ENCODE measurements around the gene CACNA1F. TPM values are rescaled to one million over a fixed set of nuclear protein-coding genes. Genes with fewer than 3 reads are reported as not detected.

CACNA1F gene
- polyA plus RNA-seq, 3 donors, result 0.73 TPM; not detected in 2

GRCh38 chrX:49264460-49264859 lies 31.3 kb upstream of the CACNA1F start, which contains the start of gene FOXP3:
Gene FOXP3, minus strand, starts transcription at chrX:49264710. Its CDS starts 6,205 bp downstream, at chrX:49258505.
- Histone ChIP-seq H3K27ac (ENCODE audit: low read depth in 1 of 2, low read length in 2 of 2) (no peak within 1 kb of the TSS), H3K36me3 (replicated peaks in 1 of 2; ENCODE audit: control insufficient read depth in 1 of 2, insufficient read depth in 2 of 2, low read length in 2 of 2) (no peaks in the 10 kb centered on the region), H3K9me3 (replicated peaks in 1 of 2; ENCODE audit: control insufficient read depth in 1 of 2, insufficient read depth in 1 of 2, low read length in 2 of 2) (no peaks in the 10 kb centered on the region), H3K79me2 (ENCODE audit: insufficient read depth, low read length) (no peaks in the 10 kb centered on the region), H3K4me3 (replicated peaks in 1 of 3; ENCODE audit: low read depth in 2 of 3, low read length in 3 of 3) (no peak within 1 kb of the TSS), H3K4me1 (ENCODE audit: control insufficient read depth in 1 of 2, insufficient read depth in 2 of 2, low read length in 2 of 2) (peaks cover 6 to 8% of the 10 kb centered on the region in 2 donors), H3K4me2 (replicated peaks; ENCODE audit: extremely low read depth, low read length, poor library complexity, severe bottlenecking) (no peak within 1 kb of the TSS), H3K9ac (ENCODE audit: insufficient read depth, low read length, poor library complexity, severe bottlenecking) (no peak within 1 kb of the TSS), H3K27me3 (ENCODE audit: control insufficient read depth in 2 of 2, insufficient read depth in 2 of 2, low read length in 2 of 2) (no peaks in the 10 kb centered on the region), H4K20me1 (ENCODE audit: insufficient read depth, low read length) (no peaks in the 10 kb centered on the region), H2AFZ (ENCODE audit: insufficient read depth, low read depth, low read length, poor library complexity, severe bottlenecking) (no peak within 1 kb of the TSS)
- Mint-ChIP-seq H3K27ac (peak within 1 kb of the TSS in 2 of 7 donors; percentile 2 to 20), H3K27me3 (ENCODE audit: low read depth in 3 of 3) (peaks cover 3 to 17% (median 5%) of the 10 kb centered on the region in 3 donors), H3K36me3 (no peaks in the 10 kb centered on the region), H3K4me1 (peaks cover 7% of the 10 kb centered on the region), H3K9me3 (peaks cover 0 to 10% (median 2%) of the 10 kb centered on the region in 7 donors), H3K4me3 (peak within 1 kb of the TSS in 1 of 2 donors; percentile 13)
- no CpG with 5 or more reads among the region's 11 CpGs for WGBS (ENCODE audit: insufficient coverage)
- TF ChIP-seq CTCF (IDR thresholded peaks at IDR 0.05), result no peak
- DNase-seq, result no peak
- intact Hi-C loops (cut with micrococcal nuclease), result no loop called here

GRCh38 chrX:49263631-49264030 lies 30.5 kb upstream of the CACNA1F start:
- 100% methylated on average over 4 of the region's 10 CpGs for WGBS (ENCODE audit: insufficient coverage)
- peaks cover 7% of the 10 kb centered on the region for H3K4me1 Mint-ChIP-seq
- no peak overlapping the region for H3K27ac Mint-ChIP-seq
- H3K4me3 Mint-ChIP-seq, result no peak overlapping the region
- Histone ChIP-seq H3K27ac (ENCODE audit: low read depth in 1 of 2, low read length in 2 of 2) (no peak overlapping the region), H3K9me3 (replicated peaks in 1 of 2; ENCODE audit: control insufficient read depth in 1 of 2, insufficient read depth in 1 of 2, low read length in 2 of 2) (no peaks in the 10 kb centered on the region), H4K20me1 (ENCODE audit: insufficient read depth, low read length) (no peaks in the 10 kb centered on the region), H2AFZ (ENCODE audit: insufficient read depth, low read depth, low read length, poor library complexity, severe bottlenecking) (no peak overlapping the region), H3K27me3 (ENCODE audit: control insufficient read depth in 2 of 2, insufficient read depth in 2 of 2, low read length in 2 of 2) (no peaks in the 10 kb centered on the region), H3K4me2 (replicated peaks; ENCODE audit: extremely low read depth, low read length, poor library complexity, severe bottlenecking) (no peak overlapping the region), H3K79me2 (ENCODE audit: insufficient read depth, low read length) (no peaks in the 10 kb centered on the region), H3K4me1 (ENCODE audit: control insufficient read depth in 1 of 2, insufficient read depth in 2 of 2, low read length in 2 of 2) (peaks cover 5 to 6% of the 10 kb centered on the region in 2 donors), H3K36me3 (replicated peaks in 1 of 2; ENCODE audit: control insufficient read depth in 1 of 2, insufficient read depth in 2 of 2, low read length in 2 of 2) (no peaks in the 10 kb centered on the region), H3K9ac (ENCODE audit: insufficient read depth, low read length, poor library complexity, severe bottlenecking) (no peak overlapping the region), H3K4me3 (replicated peaks in 1 of 3; ENCODE audit: low read depth in 2 of 3, low read length in 3 of 3) (no peak overlapping the region)
- H3K36me3 Mint-ChIP-seq, result no peaks in the 10 kb centered on the region
- H3K9me3 Mint-ChIP-seq, result peaks cover 0 to 2% (median 0%) of the 10 kb centered on the region in 7 donors
- DNase-seq, result no peak
- peaks cover 3 to 11% (median 6%) of the 10 kb centered on the region in 3 donors for H3K27me3 Mint-ChIP-seq (ENCODE audit: low read depth in 3 of 3)
- TF ChIP-seq CTCF (IDR thresholded peaks at IDR 0.05), result no peak
- intact Hi-C loops (cut with micrococcal nuclease), result no loop called here
